Osteoblast (primary cell): ENCODE data around the gene INPP4B. TPM values are rescaled to one million over a fixed set of nuclear protein-coding genes. Genes with fewer than 3 reads are reported as not detected.

Source experiments
- DNase-seq: peaks from one replicate; pipeline ENCODE4 v3.0.0; 2011; ENCODE audit warnings: low spot score, mixed read lengths; ENCODE audit not compliant: insufficient read length; ENCODE audit errors: missing footprints
- H2AFZ ChIP-seq: 2 replicates; pipeline ENCODE4 v1.6.0; 2011; ENCODE audit warnings: mild to moderate bottlenecking, low read length
- H3K27ac ChIP-seq: 2 replicates; pipeline ENCODE4 v1.5.1; 2011; ENCODE audit warnings: mild to moderate bottlenecking, low read depth, low read length, moderate library complexity
- H3K27me3 ChIP-seq: 2 replicates; pipeline ENCODE4 v1.6.0; 2012; ENCODE audit warnings: mild to moderate bottlenecking, control low read depth, inconsistent platforms, low read length, moderate library complexity; ENCODE audit not compliant: insufficient read depth
- H3K36me3 ChIP-seq: 2 replicates; pipeline ENCODE4 v1.5.1; 2011; ENCODE audit warnings: mild to moderate bottlenecking, low read length, control low read depth, moderate library complexity; ENCODE audit not compliant: insufficient read depth
- H3K4me1 ChIP-seq: 2 replicates; pipeline ENCODE4 v1.5.1; 2011; ENCODE audit warnings: mild to moderate bottlenecking, low read length, control low read depth, moderate library complexity; ENCODE audit not compliant: insufficient read depth
- H3K4me2 ChIP-seq: 2 replicates; pipeline ENCODE4 v1.6.0; 2011; ENCODE audit warnings: mild to moderate bottlenecking, low read length; ENCODE audit not compliant: insufficient read depth
- H3K4me3 ChIP-seq: fragments of 200-600 bp; sonication (generic); 3 replicates; pipeline ENCODE4 v1.5.1; 2012; ENCODE audit warnings: mild to moderate bottlenecking, low read length, inconsistent platforms; ENCODE audit not compliant: insufficient read depth
- H3K79me2 ChIP-seq: 2 replicates; pipeline ENCODE4 v1.6.0; 2012; ENCODE audit warnings: mild to moderate bottlenecking, low read length, control low read depth, inconsistent platforms; ENCODE audit not compliant: insufficient read depth
- H3K9me3 ChIP-seq: 2 replicates; pipeline ENCODE4 v1.5.1; 2011; ENCODE audit warnings: low read depth, low read length, control low read depth
- H4K20me1 ChIP-seq: 2 replicates; pipeline ENCODE4 v1.6.0; 2012; ENCODE audit warnings: mild to moderate bottlenecking, low read length, control low read depth; ENCODE audit not compliant: insufficient read depth
- total RNA-seq: library from RNA; depleted of rRNA; stranded (reverse); fragments of >200 nt; gene quantifications from 2 replicates; pipeline ENCODE4 v1.2.3, GENCODE V29; 2012
- TF ChIP-seq, protein P1 (sequence below): IDR thresholded peaks from 2 replicates; pipeline ENCODE4 v1.5.1; 2011; ENCODE audit warnings: mild to moderate bottlenecking, low read depth, low read length, moderate library complexity; ENCODE audit errors: extremely low read depth

Gene INPP4B
- total RNA-seq, 1 donor, result 11.6 TPM

DNA sequence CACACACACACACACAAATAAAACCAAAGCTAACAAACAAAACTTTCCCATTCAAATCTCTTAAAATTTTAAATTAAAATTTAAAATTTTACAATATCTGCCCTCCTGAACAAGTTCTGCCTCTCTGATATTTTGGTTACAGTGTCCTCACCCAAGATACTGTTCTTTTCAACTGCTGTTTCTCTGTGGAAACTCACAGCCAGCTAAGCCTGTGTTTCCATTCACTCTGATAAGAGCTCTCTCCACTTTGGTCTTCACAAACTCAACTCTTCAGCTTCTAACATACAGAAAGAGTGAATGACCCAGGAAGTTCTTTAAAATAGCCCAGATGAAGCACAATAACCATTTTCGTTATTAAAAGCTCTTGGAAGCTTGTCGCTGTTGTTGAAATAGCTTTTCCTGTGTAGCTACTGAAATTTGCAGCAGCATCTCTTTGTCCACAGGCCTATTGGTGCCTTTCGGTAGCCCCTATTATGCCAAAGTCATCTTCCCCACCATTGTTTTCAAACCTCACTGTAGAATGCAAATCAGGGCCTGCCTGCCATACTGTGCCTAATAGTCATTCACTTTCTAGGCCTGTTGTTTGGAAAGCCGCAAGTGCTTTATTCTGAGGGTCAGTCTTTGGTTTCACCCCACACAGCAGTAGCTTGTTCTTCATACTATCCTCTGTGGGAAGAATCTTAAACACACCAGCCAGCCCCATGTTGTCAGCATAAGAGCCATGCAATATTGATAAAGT is 19.4 kb downstream of the INPP4B start:
- DNase-seq, result no peak
- Histone ChIP-seq H3K79me2 (no peaks in the 10 kb centered on the region), H3K4me3 (no peak overlapping the region), H3K4me1 (no peaks in the 10 kb centered on the region), H2AFZ (no peak overlapping the region), H3K27me3 (no peaks in the 10 kb centered on the region), H4K20me1 (no peaks in the 10 kb centered on the region), H3K27ac (no peak overlapping the region), H3K36me3 (no peaks in the 10 kb centered on the region), H3K9me3 (no peaks in the 10 kb centered on the region), H3K4me2 (no peak overlapping the region)
- TF ChIP-seq, protein P1, sequence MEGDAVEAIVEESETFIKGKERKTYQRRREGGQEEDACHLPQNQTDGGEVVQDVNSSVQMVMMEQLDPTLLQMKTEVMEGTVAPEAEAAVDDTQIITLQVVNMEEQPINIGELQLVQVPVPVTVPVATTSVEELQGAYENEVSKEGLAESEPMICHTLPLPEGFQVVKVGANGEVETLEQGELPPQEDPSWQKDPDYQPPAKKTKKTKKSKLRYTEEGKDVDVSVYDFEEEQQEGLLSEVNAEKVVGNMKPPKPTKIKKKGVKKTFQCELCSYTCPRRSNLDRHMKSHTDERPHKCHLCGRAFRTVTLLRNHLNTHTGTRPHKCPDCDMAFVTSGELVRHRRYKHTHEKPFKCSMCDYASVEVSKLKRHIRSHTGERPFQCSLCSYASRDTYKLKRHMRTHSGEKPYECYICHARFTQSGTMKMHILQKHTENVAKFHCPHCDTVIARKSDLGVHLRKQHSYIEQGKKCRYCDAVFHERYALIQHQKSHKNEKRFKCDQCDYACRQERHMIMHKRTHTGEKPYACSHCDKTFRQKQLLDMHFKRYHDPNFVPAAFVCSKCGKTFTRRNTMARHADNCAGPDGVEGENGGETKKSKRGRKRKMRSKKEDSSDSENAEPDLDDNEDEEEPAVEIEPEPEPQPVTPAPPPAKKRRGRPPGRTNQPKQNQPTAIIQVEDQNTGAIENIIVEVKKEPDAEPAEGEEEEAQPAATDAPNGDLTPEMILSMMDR, result no peak

DNA sequence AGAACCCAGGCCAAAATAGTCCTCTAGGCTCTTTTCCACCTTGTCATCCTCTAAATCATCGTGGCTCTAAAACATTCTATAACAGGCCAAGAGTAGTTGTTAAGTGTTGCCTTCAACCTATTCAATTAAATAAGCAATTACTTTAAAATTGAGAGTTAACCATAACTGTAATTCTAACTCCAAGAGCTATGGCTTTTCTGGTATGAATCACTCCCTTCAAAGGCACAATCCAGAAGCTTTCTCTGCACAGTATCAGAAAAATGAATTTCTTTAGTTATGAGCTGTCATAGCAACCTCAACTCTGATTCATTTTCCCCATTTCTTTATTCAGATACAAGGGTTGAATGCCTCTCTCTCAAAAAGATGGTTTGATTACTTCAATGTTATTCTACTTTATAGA is 21.7 kb downstream of the INPP4B start:
- Histone ChIP-seq H3K9me3 (no peaks in the 10 kb centered on the region), H3K79me2 (no peaks in the 10 kb centered on the region), H3K36me3 (no peaks in the 10 kb centered on the region), H3K27me3 (no peaks in the 10 kb centered on the region), H3K4me1 (no peaks in the 10 kb centered on the region), H2AFZ (no peak overlapping the region), H3K4me2 (no peak overlapping the region), H3K4me3 (no peak overlapping the region), H3K27ac (peak overlapping the region; percentile 44), H4K20me1 (no peaks in the 10 kb centered on the region)
- peak; percentile 68 for DNase-seq
- TF ChIP-seq, protein P1, result no peak

DNA sequence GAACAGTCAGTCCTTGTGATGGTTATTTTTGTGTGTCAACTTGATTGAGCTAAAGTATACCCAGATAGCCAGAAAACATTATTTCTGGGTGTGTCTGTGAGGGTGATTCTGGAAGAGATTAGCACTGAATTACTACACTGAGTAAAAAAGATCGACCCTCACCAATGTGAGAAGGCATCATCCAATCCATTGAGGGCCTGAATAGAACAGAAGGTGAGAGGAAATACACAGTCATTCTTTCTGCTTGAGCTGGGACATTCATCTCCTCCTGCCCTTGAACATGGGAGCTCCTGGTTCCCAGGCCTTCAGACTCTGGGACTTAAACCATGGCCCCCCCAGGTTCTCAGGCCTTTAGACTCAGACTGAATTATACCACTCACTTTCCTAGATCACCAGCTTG is 22.3 kb downstream of the INPP4B start:
- no peak overlapping the region for H3K4me2 ChIP-seq
- TF ChIP-seq, protein P1, result no peak
- H2AFZ ChIP-seq, result no peak overlapping the region
- no peaks in the 10 kb centered on the region for H3K27me3 ChIP-seq
- no peak for DNase-seq
- peaks cover 5% of the 10 kb centered on the region for H3K4me1 ChIP-seq
- H3K9me3 ChIP-seq, result no peaks in the 10 kb centered on the region
- no peaks in the 10 kb centered on the region for H3K79me2 ChIP-seq
- H3K36me3 ChIP-seq, result no peaks in the 10 kb centered on the region
- peak overlapping the region; percentile 44 for H3K27ac ChIP-seq
- H3K4me3 ChIP-seq, result no peak overlapping the region
- no peaks in the 10 kb centered on the region for H4K20me1 ChIP-seq

DNA sequence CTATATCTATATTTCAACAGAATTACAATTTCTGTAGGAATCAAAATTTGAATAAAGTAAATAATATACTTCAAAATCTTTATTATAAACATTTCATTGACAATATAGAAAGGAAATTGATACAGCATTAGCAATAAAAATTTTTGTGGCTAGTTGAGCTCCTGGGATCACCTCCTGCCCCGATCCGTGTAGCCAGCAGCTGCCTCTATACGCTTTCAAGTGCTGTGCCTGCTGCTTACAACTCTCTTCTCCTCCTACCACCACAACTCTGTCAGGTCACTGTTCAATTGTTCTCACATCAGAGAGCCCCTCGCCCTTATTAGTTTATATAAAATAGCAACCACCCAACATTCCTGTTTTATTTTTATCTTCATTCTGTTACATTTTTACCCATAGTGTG is 27.6 kb downstream of the INPP4B start:
- TF ChIP-seq, protein P1, result no peak
- H3K27me3 ChIP-seq, result no peaks in the 10 kb centered on the region
- no peaks in the 10 kb centered on the region for H3K9me3 ChIP-seq
- peak overlapping the region; percentile 89 for H3K27ac ChIP-seq
- no peak overlapping the region for H3K4me3 ChIP-seq
- no peaks in the 10 kb centered on the region for H4K20me1 ChIP-seq
- H3K4me1 ChIP-seq, result peaks cover 37% of the 10 kb centered on the region
- H3K4me2 ChIP-seq, result peak overlapping the region; percentile 82
- DNase-seq, result no peak
- no peaks in the 10 kb centered on the region for H3K79me2 ChIP-seq
- no peaks in the 10 kb centered on the region for H3K36me3 ChIP-seq
- H2AFZ ChIP-seq, result peak overlapping the region; percentile 42
